H9 (cell line): ENCODE results near the gene SLF1. TPM values are rescaled to one million over a fixed set of nuclear protein-coding genes. Genes with fewer than 3 reads are reported as not detected.

Experiments used
- DNase-seq: peaks from one replicate; pipeline ENCODE4 v3.0.0-alpha.2; 2017
- H2AFZ ChIP-seq: one replicate; pipeline ENCODE4 v1.6.1; 2013; ENCODE audit warnings: mild to moderate bottlenecking, low read length, control low read depth, moderate library complexity
- H2AK5ac ChIP-seq: 2 replicates; pipeline ENCODE4 v1.6.1; 2013; ENCODE audit warnings: low read length, control low read depth, mixed read lengths; ENCODE audit not compliant: insufficient read length
- H2BK120ac ChIP-seq: one replicate; pipeline ENCODE4 v1.6.1; 2013; ENCODE audit warnings: low read depth, mild to moderate bottlenecking, low read length, control low read depth, inconsistent platforms; ENCODE audit not compliant: poor library complexity, severe bottlenecking
- H2BK12ac ChIP-seq: 2 replicates; pipeline ENCODE4 v1.6.1; 2013; ENCODE audit warnings: low read length, control low read depth, mixed read lengths, low read depth; ENCODE audit not compliant: insufficient read length
- H2BK15ac ChIP-seq: 2 replicates; pipeline ENCODE4 v1.6.1; 2013; ENCODE audit warnings: low read depth, low read length, control low read depth
- H2BK20ac ChIP-seq: one replicate; pipeline ENCODE4 v1.6.1; 2013; ENCODE audit warnings: low read depth, mild to moderate bottlenecking, low read length, control low read depth, inconsistent platforms; ENCODE audit not compliant: poor library complexity, severe bottlenecking
- H2BK5ac ChIP-seq: 2 replicates; pipeline ENCODE4 v1.6.1; 2013; ENCODE audit warnings: low read length, control low read depth, mixed read lengths; ENCODE audit not compliant: insufficient read length
- H3K14ac ChIP-seq: 2 replicates; pipeline ENCODE4 v1.6.1; 2013; ENCODE audit warnings: low read length, control low read depth; ENCODE audit not compliant: insufficient read depth
- H3K18ac ChIP-seq: 2 replicates; pipeline ENCODE4 v1.6.1; 2013; ENCODE audit warnings: low read depth, mild to moderate bottlenecking, mixed read lengths, low read length, control low read depth; ENCODE audit not compliant: insufficient read length
- H3K23ac ChIP-seq: 2 replicates; pipeline ENCODE4 v1.6.1; 2013; ENCODE audit warnings: low read length, control low read depth, mixed read lengths, low read depth; ENCODE audit not compliant: insufficient read length
- H3K23me2 ChIP-seq: 2 replicates; pipeline ENCODE4 v1.6.1; 2013; ENCODE audit warnings: low read depth, mild to moderate bottlenecking, mixed read lengths, low read length, control low read depth; ENCODE audit not compliant: insufficient read length, poor library complexity, severe bottlenecking
- H3K27ac ChIP-seq: 2 replicates; pipeline ENCODE4 v1.5.1; 2013; ENCODE audit warnings: low read length, control low read depth, mixed read lengths, low read depth; ENCODE audit not compliant: insufficient read length
- H3K27me3 ChIP-seq: 2 replicates; pipeline ENCODE4 v1.6.1; 2013; ENCODE audit warnings: low read length, control low read depth, inconsistent platforms; ENCODE audit not compliant: insufficient read depth
- H3K4ac ChIP-seq: 2 replicates; pipeline ENCODE4 v1.6.1; 2013; ENCODE audit warnings: low read depth, mild to moderate bottlenecking, control low read depth, inconsistent platforms, low read length, moderate library complexity
- H3K4me1 ChIP-seq: 2 replicates; pipeline ENCODE4 v1.6.1; 2013; ENCODE audit warnings: low read length, control low read depth, inconsistent platforms; ENCODE audit not compliant: insufficient read depth
- H3K4me2 ChIP-seq: 2 replicates; pipeline ENCODE4 v1.6.1; 2013; ENCODE audit warnings: low read length, control low read depth, mixed read lengths; ENCODE audit not compliant: insufficient read length, insufficient read depth
- H3K56ac ChIP-seq: 2 replicates; pipeline ENCODE4 v1.6.1; 2013; ENCODE audit warnings: low read depth, mild to moderate bottlenecking, mixed read lengths, low read length, control low read depth; ENCODE audit not compliant: insufficient read length
- H3K79me1 ChIP-seq: 2 replicates; pipeline ENCODE4 v1.6.1; 2013; ENCODE audit warnings: low read depth, mild to moderate bottlenecking, moderate library complexity, low read length, control low read depth, inconsistent platforms; ENCODE audit not compliant: insufficient read depth, poor library complexity, severe bottlenecking
- H3K79me2 ChIP-seq: 2 replicates; pipeline ENCODE4 v1.6.1; 2013; ENCODE audit warnings: low read length, control low read depth, inconsistent platforms; ENCODE audit not compliant: insufficient read depth
- H3K9ac ChIP-seq: 2 replicates; pipeline ENCODE4 v1.6.1; 2013; ENCODE audit warnings: low read length, control low read depth, mixed read lengths; ENCODE audit not compliant: insufficient read length; ENCODE audit errors: extremely low read depth
- H3K9me3 ChIP-seq: one replicate; pipeline ENCODE4 v1.6.1; 2013; ENCODE audit warnings: low read depth, low read length, inconsistent platforms; ENCODE audit not compliant: control insufficient read depth
- H3T11ph ChIP-seq: one replicate; pipeline ENCODE4 v1.6.1; 2013; ENCODE audit warnings: mild to moderate bottlenecking, low read length, control low read depth, inconsistent platforms
- H4K20me1 ChIP-seq: one replicate; pipeline ENCODE4 v1.6.1; 2013; ENCODE audit not compliant: control insufficient read depth, insufficient read length, insufficient read depth
- H4K5ac ChIP-seq: 2 replicates; pipeline ENCODE4 v1.6.1; 2013; ENCODE audit warnings: low read depth, mild to moderate bottlenecking, mixed read lengths, low read length, control low read depth; ENCODE audit not compliant: insufficient read length
- H4K8ac ChIP-seq: replicated peaks from 2 replicates; pipeline ENCODE4 v1.6.1; 2013; ENCODE audit warnings: low read length, control low read depth, mixed read lengths, low read depth; ENCODE audit not compliant: insufficient read length
- H4K91ac ChIP-seq: 2 replicates; pipeline ENCODE4 v1.6.1; 2013; ENCODE audit warnings: low read depth, mild to moderate bottlenecking, moderate library complexity, mixed read lengths, low read length, control low read depth; ENCODE audit not compliant: insufficient read length
- H3K27ac Mint-ChIP-seq, 3 experiments: 2 replicates in 2 of 3; 3 replicates in 1 of 3; pipeline ENCODE4 v1.8.0; 2020 to 2021; ENCODE audit warnings: mixed read lengths in 3 of 3, mild to moderate bottlenecking in 1 of 3, moderate library complexity in 1 of 3
- H3K27me3 Mint-ChIP-seq: 2 replicates; pipeline ENCODE4 v1.8.0; 2021; ENCODE audit warnings: low read depth, mild to moderate bottlenecking, moderate library complexity, mixed read lengths
- H3K36me3 Mint-ChIP-seq, 3 experiments: 2 replicates in 2 of 3; 3 replicates in 1 of 3; pipeline ENCODE4 v1.8.0; 2020 to 2021; ENCODE audit warnings: low read depth in 3 of 3, mixed read lengths in 3 of 3; ENCODE audit not compliant: insufficient read depth in 1 of 3
- H3K4me1 Mint-ChIP-seq, 2 experiments: 2 replicates each; pipeline ENCODE4 v1.8.0; 2020; ENCODE audit warnings: mixed read lengths in 2 of 2
- H3K4me3 Mint-ChIP-seq, 2 experiments: 2 replicates in 1 of 2; 3 replicates in 1 of 2; pipeline ENCODE4 v1.8.0; 2020 to 2021; ENCODE audit warnings: mild to moderate bottlenecking in 2 of 2, mixed read lengths in 2 of 2, moderate library complexity in 1 of 2
- H3K9me3 Mint-ChIP-seq, 2 experiments: 2 replicates in 1 of 2; 3 replicates in 1 of 2; pipeline ENCODE4 v1.8.0; 2020; ENCODE audit warnings: mild to moderate bottlenecking in 2 of 2, mixed read lengths in 2 of 2, moderate library complexity in 1 of 2
- CTCF ChIP-seq: fragments of 200-600 bp; sonication (generic); conservative IDR thresholded peaks from 3 replicates; pipeline ENCODE4 v1.8.0; 2021; ENCODE audit warnings: antibody characterized with exemption, mild to moderate bottlenecking
- WGBS: extraction: QIAGEN DNeasy Blood & Tissue Kit; methylation state at CpG from one replicate; pipeline ENCODE4 v1.1.7; 2013; ENCODE audit warnings: missing lambda C conversion rate, low lambda C conversion rate, mixed read lengths; ENCODE audit not compliant: insufficient read length; ENCODE audit errors: extremely low coverage; 5-methylcytosine and 5-hydroxymethylcytosine counted together
- total RNA-seq: library from RNA; stranded (reverse); gene quantifications from 2 replicates; pipeline ENCODE4 v1.2.1, GENCODE V29; 2021

SLF1 gene
- total RNA-seq, 1 experiment from 2014 or later = 12.5 TPM

- H3K4me2 ChIP-seq = no peak overlapping the region
Measured at GRCh38 chr5:94745786-94746730, 127.6 kb downstream of the SLF1 start.

More at GRCh38 chr5:94745786-94746730, 127.6 kb downstream of the SLF1 start:
- no peak overlapping the region for H2BK120ac ChIP-seq
- H4K5ac ChIP-seq = no peak overlapping the region
- H3K4me1 ChIP-seq = no peaks in the 10 kb centered on the region
- H3K56ac ChIP-seq = no peak overlapping the region
- no peak overlapping the region for H3K27ac ChIP-seq
- no peak overlapping the region for H3K9ac ChIP-seq
- no peak overlapping the region for H3T11ph ChIP-seq
- no peak overlapping the region for H2BK20ac ChIP-seq
- H2BK15ac ChIP-seq = no peak overlapping the region
- Mint-ChIP-seq H3K36me3 (no peaks in the 10 kb centered on the region), H3K4me3 (no peak overlapping the region), H3K9me3 (no peaks in the 10 kb centered on the region), H3K27ac (no peak overlapping the region), H3K27me3 (no peaks in the 10 kb centered on the region), H3K4me1 (peaks cover under 1% of the 10 kb centered on the region in 2 experiments; a peak in 1 of 4 replicates)
- H3K79me2 ChIP-seq = no peaks in the 10 kb centered on the region
- no peaks in the 10 kb centered on the region for H3K9me3 ChIP-seq
- no peak overlapping the region for H3K23ac ChIP-seq
- no peak overlapping the region for H4K8ac ChIP-seq
- no peak overlapping the region for H2BK5ac ChIP-seq
- no CpG with 5 or more reads among the region's 5 CpGs for WGBS
- H3K79me1 ChIP-seq = no peaks in the 10 kb centered on the region
- no peak overlapping the region for H3K14ac ChIP-seq
- no peak overlapping the region for H2AFZ ChIP-seq
- no peaks in the 10 kb centered on the region for H4K20me1 ChIP-seq
- TF ChIP-seq CTCF = no peak
- no peak overlapping the region for H3K18ac ChIP-seq
- H2BK12ac ChIP-seq = no peak overlapping the region
- no peaks in the 10 kb centered on the region for H3K23me2 ChIP-seq
- H3K27me3 ChIP-seq = no peaks in the 10 kb centered on the region
- H3K4ac ChIP-seq = no peak overlapping the region
- DNase-seq = no peak
- no peak overlapping the region for H4K91ac ChIP-seq
- H2AK5ac ChIP-seq = no peak overlapping the region
